Osteoblast (primary cell): ENCODE measurements around the gene DCBLD2. TPM values are rescaled to one million over a fixed set of nuclear protein-coding genes. Genes with fewer than 3 reads are reported as not detected.

ENCODE experiments used
- DNase-seq: peaks from one replicate; pipeline ENCODE4 v3.0.0; 2011; ENCODE audit warnings: low spot score, mixed read lengths; ENCODE audit not compliant: insufficient read length; ENCODE audit errors: missing footprints
- H2AFZ ChIP-seq: 2 replicates; pipeline ENCODE4 v1.6.0; 2011; ENCODE audit warnings: mild to moderate bottlenecking, low read length
- H3K27ac ChIP-seq: 2 replicates; pipeline ENCODE4 v1.5.1; 2011; ENCODE audit warnings: mild to moderate bottlenecking, low read depth, low read length, moderate library complexity
- H3K27me3 ChIP-seq: 2 replicates; pipeline ENCODE4 v1.6.0; 2012; ENCODE audit warnings: mild to moderate bottlenecking, control low read depth, inconsistent platforms, low read length, moderate library complexity; ENCODE audit not compliant: insufficient read depth
- H3K36me3 ChIP-seq: 2 replicates; pipeline ENCODE4 v1.5.1; 2011; ENCODE audit warnings: mild to moderate bottlenecking, low read length, control low read depth, moderate library complexity; ENCODE audit not compliant: insufficient read depth
- H3K4me1 ChIP-seq: 2 replicates; pipeline ENCODE4 v1.5.1; 2011; ENCODE audit warnings: mild to moderate bottlenecking, low read length, control low read depth, moderate library complexity; ENCODE audit not compliant: insufficient read depth
- H3K4me2 ChIP-seq: 2 replicates; pipeline ENCODE4 v1.6.0; 2011; ENCODE audit warnings: mild to moderate bottlenecking, low read length; ENCODE audit not compliant: insufficient read depth
- H3K4me3 ChIP-seq: fragments of 200-600 bp; sonication (generic); 3 replicates; pipeline ENCODE4 v1.5.1; 2012; ENCODE audit warnings: mild to moderate bottlenecking, low read length, inconsistent platforms; ENCODE audit not compliant: insufficient read depth
- H3K79me2 ChIP-seq: 2 replicates; pipeline ENCODE4 v1.6.0; 2012; ENCODE audit warnings: mild to moderate bottlenecking, low read length, control low read depth, inconsistent platforms; ENCODE audit not compliant: insufficient read depth
- H3K9me3 ChIP-seq: 2 replicates; pipeline ENCODE4 v1.5.1; 2011; ENCODE audit warnings: low read depth, low read length, control low read depth
- H4K20me1 ChIP-seq: 2 replicates; pipeline ENCODE4 v1.6.0; 2012; ENCODE audit warnings: mild to moderate bottlenecking, low read length, control low read depth; ENCODE audit not compliant: insufficient read depth
- total RNA-seq: library from RNA; depleted of rRNA; stranded (reverse); fragments of >200 nt; gene quantifications from 2 replicates; pipeline ENCODE4 v1.2.3, GENCODE V29; 2012
- TF ChIP-seq, protein P1 (sequence below): IDR thresholded peaks from 2 replicates; pipeline ENCODE4 v1.5.1; 2011; ENCODE audit warnings: mild to moderate bottlenecking, low read depth, low read length, moderate library complexity; ENCODE audit errors: extremely low read depth

Gene DCBLD2
- total RNA-seq, 1 donor = 187 TPM

DNA sequence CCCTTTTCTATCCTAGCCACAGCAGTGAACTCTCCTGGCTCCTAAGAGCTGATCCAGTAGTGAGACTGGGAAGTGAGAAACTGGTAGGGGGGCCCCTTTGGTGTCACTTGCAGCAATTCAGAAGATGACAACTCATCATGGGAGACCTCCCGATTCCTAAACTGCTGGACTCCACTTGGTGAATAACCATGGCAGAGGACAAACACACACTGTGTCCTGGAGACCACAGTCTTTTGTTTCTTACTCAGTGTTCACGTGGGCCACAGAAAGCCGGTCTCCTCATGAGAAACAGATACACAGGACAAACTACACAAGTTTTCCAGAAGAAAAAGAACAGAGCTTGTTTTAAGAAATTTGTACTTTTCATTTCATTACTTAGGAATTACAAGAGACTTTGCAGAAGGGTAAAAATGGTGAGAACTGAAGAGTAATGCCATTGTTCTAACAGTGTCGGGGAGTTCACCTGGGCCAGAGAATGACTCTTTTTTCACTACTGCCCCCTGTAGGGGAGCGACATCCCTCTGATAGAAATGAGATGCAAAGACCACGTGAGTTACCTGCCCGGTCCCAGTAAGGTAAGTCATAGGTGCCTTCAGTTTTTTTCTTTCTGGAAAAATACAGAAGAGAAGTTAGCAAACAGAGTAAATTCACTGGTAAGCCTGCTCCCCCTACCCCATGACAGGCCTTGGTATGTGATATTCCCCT is 100.3 kb downstream of the DCBLD2 start:
- Histone ChIP-seq H3K36me3 (peaks cover 69% of the 10 kb centered on the region), H4K20me1 (peaks cover 3% of the 10 kb centered on the region)
- TF ChIP-seq, protein P1, sequence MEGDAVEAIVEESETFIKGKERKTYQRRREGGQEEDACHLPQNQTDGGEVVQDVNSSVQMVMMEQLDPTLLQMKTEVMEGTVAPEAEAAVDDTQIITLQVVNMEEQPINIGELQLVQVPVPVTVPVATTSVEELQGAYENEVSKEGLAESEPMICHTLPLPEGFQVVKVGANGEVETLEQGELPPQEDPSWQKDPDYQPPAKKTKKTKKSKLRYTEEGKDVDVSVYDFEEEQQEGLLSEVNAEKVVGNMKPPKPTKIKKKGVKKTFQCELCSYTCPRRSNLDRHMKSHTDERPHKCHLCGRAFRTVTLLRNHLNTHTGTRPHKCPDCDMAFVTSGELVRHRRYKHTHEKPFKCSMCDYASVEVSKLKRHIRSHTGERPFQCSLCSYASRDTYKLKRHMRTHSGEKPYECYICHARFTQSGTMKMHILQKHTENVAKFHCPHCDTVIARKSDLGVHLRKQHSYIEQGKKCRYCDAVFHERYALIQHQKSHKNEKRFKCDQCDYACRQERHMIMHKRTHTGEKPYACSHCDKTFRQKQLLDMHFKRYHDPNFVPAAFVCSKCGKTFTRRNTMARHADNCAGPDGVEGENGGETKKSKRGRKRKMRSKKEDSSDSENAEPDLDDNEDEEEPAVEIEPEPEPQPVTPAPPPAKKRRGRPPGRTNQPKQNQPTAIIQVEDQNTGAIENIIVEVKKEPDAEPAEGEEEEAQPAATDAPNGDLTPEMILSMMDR = no peak

DNA sequence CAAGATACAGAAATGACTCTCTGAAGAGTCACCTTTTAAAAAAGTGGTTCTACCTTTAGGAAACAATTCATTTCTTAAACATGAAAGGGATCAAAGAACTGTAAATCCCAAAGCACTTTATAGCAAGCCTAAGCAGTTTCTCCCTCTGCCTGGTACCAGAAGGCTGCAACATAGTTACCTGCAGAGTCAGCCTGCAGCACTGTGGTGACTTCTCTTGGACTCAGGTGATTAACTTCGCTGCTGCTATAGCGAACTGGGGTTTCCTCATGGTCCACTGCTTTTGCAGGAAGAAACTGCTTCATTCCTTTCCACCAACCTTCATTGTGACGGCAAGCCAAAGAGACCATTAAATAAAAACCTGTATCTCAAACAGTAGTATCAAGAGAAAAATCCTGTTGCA is 101.1 kb downstream of the DCBLD2 start:
- Histone ChIP-seq H3K4me1 (no peaks in the 10 kb centered on the region), H4K20me1 (peaks cover 3% of the 10 kb centered on the region)
- no peak for DNase-seq

More for the DNA sequence above, 100.3 kb downstream of the DCBLD2 start:
- no peak overlapping the region for H2AFZ ChIP-seq
- no peaks in the 10 kb centered on the region for H3K27me3 ChIP-seq
- H3K79me2 ChIP-seq = peaks cover 2% of the 10 kb centered on the region
- no peaks in the 10 kb centered on the region for H3K4me1 ChIP-seq
- H3K9me3 ChIP-seq = no peaks in the 10 kb centered on the region
- no peak overlapping the region for H3K4me3 ChIP-seq
- DNase-seq = no peak
- no peak overlapping the region for H3K27ac ChIP-seq
- no peak overlapping the region for H3K4me2 ChIP-seq

DNA sequence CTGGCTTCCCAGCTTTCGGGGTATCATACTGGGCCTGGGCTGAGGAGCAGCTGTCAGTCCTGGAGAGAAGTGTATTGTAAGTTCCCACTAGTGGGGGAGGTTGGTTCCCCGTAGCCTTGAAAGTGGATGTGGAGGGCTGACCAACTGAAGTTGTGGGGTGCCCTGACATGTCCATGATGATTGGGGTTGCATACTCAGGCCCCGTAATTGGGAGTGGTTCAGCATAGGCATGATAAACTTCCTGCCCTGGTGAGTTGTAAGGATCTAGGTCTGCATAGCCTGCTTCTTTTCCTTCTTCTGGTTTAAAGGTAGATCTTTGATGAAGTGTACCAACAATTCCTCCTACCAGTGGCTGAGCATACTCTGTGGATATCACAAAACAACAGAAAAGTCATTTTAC is 102.0 kb downstream of the DCBLD2 start:
- H3K4me1 ChIP-seq = no peaks in the 10 kb centered on the region
- H4K20me1 ChIP-seq = peaks cover 3% of the 10 kb centered on the region
- H3K79me2 ChIP-seq = peaks cover 2% of the 10 kb centered on the region
- no peak overlapping the region for H3K27ac ChIP-seq
- no peaks in the 10 kb centered on the region for H3K9me3 ChIP-seq
- no peak overlapping the region for H3K4me2 ChIP-seq
- no peak overlapping the region for H3K4me3 ChIP-seq
- no peak overlapping the region for H2AFZ ChIP-seq
- TF ChIP-seq, protein P1 = no peak
- DNase-seq = no peak
- peaks cover 59% of the 10 kb centered on the region for H3K36me3 ChIP-seq
- H3K27me3 ChIP-seq = no peaks in the 10 kb centered on the region

More for the DNA sequence above, 101.1 kb downstream of the DCBLD2 start:
- no peak overlapping the region for H3K4me3 ChIP-seq
- H3K27ac ChIP-seq = no peak overlapping the region
- no peaks in the 10 kb centered on the region for H3K9me3 ChIP-seq
- H3K79me2 ChIP-seq = peaks cover 2% of the 10 kb centered on the region
- H3K27me3 ChIP-seq = no peaks in the 10 kb centered on the region
- no peak overlapping the region for H2AFZ ChIP-seq
- no peak overlapping the region for H3K4me2 ChIP-seq
- peaks cover 66% of the 10 kb centered on the region for H3K36me3 ChIP-seq
- TF ChIP-seq, protein P1 = no peak

DNA sequence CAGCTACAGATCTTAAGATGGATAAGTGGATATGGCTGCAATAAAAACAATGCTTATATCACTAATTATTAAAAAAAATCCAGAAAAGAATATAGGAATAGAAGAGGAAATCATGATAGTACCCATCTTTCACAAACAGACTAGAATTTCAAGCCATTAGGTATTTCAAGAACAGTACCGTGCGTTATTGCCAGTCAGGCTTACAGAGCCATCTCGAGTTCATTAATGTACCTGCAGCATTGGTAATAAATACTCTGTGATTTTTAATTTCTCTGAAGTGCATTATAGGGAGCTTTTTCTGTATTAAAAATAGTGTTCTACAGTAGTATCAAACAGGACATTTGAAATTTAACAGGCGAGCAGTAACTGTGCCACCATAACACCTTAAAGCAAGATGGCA is 102.7 kb downstream of the DCBLD2 start:
- H4K20me1 ChIP-seq = peaks cover 3% of the 10 kb centered on the region
- H3K4me2 ChIP-seq = no peak overlapping the region
- H3K27ac ChIP-seq = no peak overlapping the region
- H3K27me3 ChIP-seq = no peaks in the 10 kb centered on the region
- peaks cover 59% of the 10 kb centered on the region for H3K36me3 ChIP-seq
- H3K79me2 ChIP-seq = peaks cover 2% of the 10 kb centered on the region
- no peak for DNase-seq
- no peaks in the 10 kb centered on the region for H3K9me3 ChIP-seq
- peaks cover 4% of the 10 kb centered on the region for H3K4me1 ChIP-seq
- TF ChIP-seq, protein P1 = no peak
- no peak overlapping the region for H2AFZ ChIP-seq
- H3K4me3 ChIP-seq = no peak overlapping the region
